Measurements from ENCODE around the gene PARD3. TPM values are rescaled to one million over a fixed set of nuclear protein-coding genes. Genes with fewer than 3 reads are reported as not detected.
"Not testable (repeated sequence)": the region's sequence is repeated elsewhere in the genome, so short reads cannot be mapped to it uniquely, and the experiment has no call there.

Gene PARD3
- total and polyA plus RNA-seq, 2 experiments from 2014 or later, result 47.2 to 59.7 TPM

- TF ChIP-seq CTCF (IDR thresholded peaks at IDR 0.05; ENCODE audit: poor library complexity), result no peak
- TF ChIP-seq EZH2 (IDR thresholded peaks at IDR 0.05; ENCODE audit: borderline replicate concordance), result no peak
- no peak for TF ChIP-seq EZH2phosphoT487 (IDR thresholded peaks at IDR 0.05; ENCODE audit: low read depth, severe bottlenecking, unreplicated experiment)
- H3K79me2 ChIP-seq, result peaks cover 97% of the 10 kb centered on the region
- H4K20me1 ChIP-seq (ENCODE audit: insufficient read depth, poor library complexity, severe bottlenecking), result peaks cover 6% of the 10 kb centered on the region
- no peak overlapping the region for H3K4me3 ChIP-seq
- no peaks in the 10 kb centered on the region for H3K36me3 ChIP-seq (replicated peaks; ENCODE audit: insufficient read depth, low read depth)
- no peak overlapping the region for H2AFZ ChIP-seq
- H3K4me2 ChIP-seq, result peak overlapping the region; percentile 43
- no peaks in the 10 kb centered on the region for H3K9me2 ChIP-seq (replicated peaks; ENCODE audit: insufficient read depth)
- no peaks in the 10 kb centered on the region for H3K9me3 ChIP-seq (ENCODE audit: low read depth)
- WGBS (ENCODE audit: low lambda C conversion rate, missing lambda C conversion rate), result 79% methylated on average over 8 of the region's 8 CpGs
- no peak for DNase-seq (ENCODE audit: low spot score)
- peak overlapping the region; percentile 5 for H3K27ac ChIP-seq
- peaks cover 39% of the 10 kb centered on the region for H3K4me1 ChIP-seq (ENCODE audit: insufficient read depth)
- H3K27me3 ChIP-seq, result no peaks in the 10 kb centered on the region
Measured at GRCh38 chr10:34702093-34702937, 112.8 kb downstream of the PARD3 start.

DNA sequence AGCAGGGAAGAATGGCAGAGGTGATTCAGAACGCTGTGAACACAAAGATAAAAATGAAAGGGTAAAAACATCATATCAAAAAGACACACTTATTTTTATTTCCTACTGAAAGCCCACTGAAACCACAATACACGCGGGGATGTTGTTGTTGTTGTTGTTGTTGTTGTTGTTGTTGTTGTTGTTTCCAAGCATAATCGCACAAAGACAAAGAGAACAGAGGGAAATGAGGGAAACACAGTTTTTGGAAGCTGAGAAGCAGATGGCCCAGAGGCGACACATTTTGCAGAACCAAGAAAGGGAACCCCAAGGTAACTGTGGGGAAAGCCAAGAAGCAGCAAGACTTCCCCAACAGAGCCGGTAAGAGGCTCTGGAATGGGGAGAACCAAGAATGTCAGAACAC, 113.9 kb downstream of the PARD3 start:
- Histone ChIP-seq H3K27ac (no peak overlapping the region), H3K4me3 (no peak overlapping the region), H3K4me2 (no peak overlapping the region), H3K27me3 (no peaks in the 10 kb centered on the region), H2AFZ (no peak overlapping the region), H4K20me1 (ENCODE audit: insufficient read depth, poor library complexity, severe bottlenecking) (peaks cover 6% of the 10 kb centered on the region), H3K9me2 (replicated peaks; ENCODE audit: insufficient read depth) (no peaks in the 10 kb centered on the region), H3K9me3 (ENCODE audit: low read depth) (no peaks in the 10 kb centered on the region), H3K36me3 (replicated peaks; ENCODE audit: insufficient read depth, low read depth) (no peaks in the 10 kb centered on the region), H3K4me1 (ENCODE audit: insufficient read depth) (peaks cover 39% of the 10 kb centered on the region), H3K79me2 (peaks cover 95% of the 10 kb centered on the region)
- DNase-seq (ENCODE audit: low spot score), result no peak
- WGBS (ENCODE audit: low lambda C conversion rate, missing lambda C conversion rate), result 92% methylated on average over 6 of the region's 6 CpGs
- TF ChIP-seq EZH2phosphoT487 (IDR thresholded peaks at IDR 0.05; ENCODE audit: low read depth, severe bottlenecking, unreplicated experiment) (no peak), CTCF (IDR thresholded peaks at IDR 0.05; ENCODE audit: poor library complexity) (no peak), EZH2 (IDR thresholded peaks at IDR 0.05; ENCODE audit: borderline replicate concordance) (no peak)

- WGBS (ENCODE audit: low lambda C conversion rate, missing lambda C conversion rate), result 96% methylated on average over 5 of the region's 5 CpGs
- not testable (repeated sequence) for H3K4me2 ChIP-seq, H3K27ac ChIP-seq
Measured at GRCh38 chr10:34700752-34701151, 114.3 kb downstream of the PARD3 start.

DNA sequence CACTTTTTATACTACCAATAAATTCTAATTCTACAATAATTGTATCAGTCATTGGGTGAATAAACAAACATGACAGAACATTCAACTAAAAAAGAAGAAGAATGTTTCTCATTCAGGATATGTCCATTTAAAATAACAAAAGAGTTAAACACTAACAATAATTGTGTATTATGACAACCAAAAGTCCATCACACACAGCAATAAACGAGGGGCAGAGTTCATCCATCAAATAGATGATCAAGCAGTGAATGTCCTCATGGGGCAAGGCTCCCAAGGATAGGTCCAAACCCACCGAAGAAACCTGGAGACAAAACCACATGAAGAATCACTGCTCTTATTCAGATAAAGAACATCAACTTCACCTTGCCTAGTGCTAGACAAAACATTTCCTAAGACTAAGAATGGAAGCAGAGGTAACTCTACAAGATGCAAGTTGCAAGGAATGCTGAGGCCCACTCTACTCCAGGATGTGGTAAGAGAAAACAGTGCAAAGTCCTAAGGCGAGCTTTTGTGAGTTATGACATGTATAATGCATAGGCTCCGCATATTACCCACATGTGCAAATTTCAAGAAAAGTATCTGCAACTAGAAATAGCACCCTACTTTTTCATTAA, 115.1 kb downstream of the PARD3 start:
- H3K9me3 ChIP-seq (ENCODE audit: low read depth), result no peaks in the 10 kb centered on the region
- peaks cover 91% of the 10 kb centered on the region for H3K79me2 ChIP-seq
- H3K27me3 ChIP-seq, result no peaks in the 10 kb centered on the region
- H3K36me3 ChIP-seq (replicated peaks; ENCODE audit: insufficient read depth, low read depth), result no peaks in the 10 kb centered on the region
- H3K27ac ChIP-seq, result peak overlapping the region; percentile 25
- H3K4me3 ChIP-seq, result no peak overlapping the region
- WGBS (ENCODE audit: low lambda C conversion rate, missing lambda C conversion rate), result 81% methylated on average over 4 of the region's 4 CpGs
- DNase-seq (ENCODE audit: low spot score), result peak; percentile 31
- H3K9me2 ChIP-seq (replicated peaks; ENCODE audit: insufficient read depth), result no peaks in the 10 kb centered on the region
- H3K4me2 ChIP-seq, result peak overlapping the region; percentile 19
- TF ChIP-seq EZH2phosphoT487 (IDR thresholded peaks at IDR 0.05; ENCODE audit: low read depth, severe bottlenecking, unreplicated experiment) (no peak), CTCF (IDR thresholded peaks at IDR 0.05; ENCODE audit: poor library complexity) (no peak), EZH2 (IDR thresholded peaks at IDR 0.05; ENCODE audit: borderline replicate concordance) (no peak)
- H3K4me1 ChIP-seq (ENCODE audit: insufficient read depth), result peaks cover 39% of the 10 kb centered on the region
- peaks cover 6% of the 10 kb centered on the region for H4K20me1 ChIP-seq (ENCODE audit: insufficient read depth, poor library complexity, severe bottlenecking)
- no peak overlapping the region for H2AFZ ChIP-seq

More at GRCh38 chr10:34700752-34701151, 114.3 kb downstream of the PARD3 start:
- H3K4me3 ChIP-seq; H2AFZ ChIP-seq; H3K9me2 ChIP-seq (replicated peaks; ENCODE audit: insufficient read depth); DNase-seq (ENCODE audit: low spot score); H3K36me3 ChIP-seq (replicated peaks; ENCODE audit: insufficient read depth, low read depth); H3K27me3 ChIP-seq; H4K20me1 ChIP-seq (ENCODE audit: insufficient read depth, poor library complexity, severe bottlenecking); H3K9me3 ChIP-seq (ENCODE audit: low read depth): not testable (repeated sequence)
- Histone ChIP-seq H3K4me1 (ENCODE audit: insufficient read depth) (peaks cover 39% of the 10 kb centered on the region), H3K79me2 (peaks cover 95% of the 10 kb centered on the region)
